Ectodermal cell (in vitro differentiated cells): Measurements from ENCODE around the gene PDZRN3.

ENCODE experiments used
- H3K27ac ChIP-seq: 2 replicates; pipeline ENCODE4 v1.7.0; 2013; ENCODE audit warnings: mild to moderate bottlenecking, low read depth, low read length; ENCODE audit not compliant: insufficient read depth, poor library complexity, severe bottlenecking
- H3K27me3 ChIP-seq: 2 replicates; pipeline ENCODE4 v1.7.0; 2013; ENCODE audit warnings: mild to moderate bottlenecking, low read length; ENCODE audit not compliant: insufficient read depth, control insufficient read depth, poor library complexity, severe bottlenecking
- H3K36me3 ChIP-seq: one replicate; pipeline ENCODE4 v1.7.0; 2013; ENCODE audit warnings: low read length; ENCODE audit not compliant: control insufficient read depth, insufficient read depth
- H3K4me1 ChIP-seq: one replicate; pipeline ENCODE4 v1.7.0; 2013; ENCODE audit warnings: low read length; ENCODE audit not compliant: control insufficient read depth, insufficient read depth
- H3K4me3 ChIP-seq: 2 replicates; pipeline ENCODE4 v1.7.0; 2013; ENCODE audit warnings: low read depth, low read length, control low read depth; ENCODE audit not compliant: insufficient read depth
- H3K9me3 ChIP-seq: 2 replicates; pipeline ENCODE4 v1.7.0; 2013; ENCODE audit warnings: mild to moderate bottlenecking, low read length, moderate library complexity; ENCODE audit not compliant: control insufficient read depth
- WGBS, 2 experiments: methylation state at CpG; one replicate each; pipeline ENCODE4 v1.1.7; 2013; ENCODE audit warnings: missing lambda C conversion rate in 2 of 2; 5-methylcytosine and 5-hydroxymethylcytosine counted together

The PDZRN3 gene

DNA sequence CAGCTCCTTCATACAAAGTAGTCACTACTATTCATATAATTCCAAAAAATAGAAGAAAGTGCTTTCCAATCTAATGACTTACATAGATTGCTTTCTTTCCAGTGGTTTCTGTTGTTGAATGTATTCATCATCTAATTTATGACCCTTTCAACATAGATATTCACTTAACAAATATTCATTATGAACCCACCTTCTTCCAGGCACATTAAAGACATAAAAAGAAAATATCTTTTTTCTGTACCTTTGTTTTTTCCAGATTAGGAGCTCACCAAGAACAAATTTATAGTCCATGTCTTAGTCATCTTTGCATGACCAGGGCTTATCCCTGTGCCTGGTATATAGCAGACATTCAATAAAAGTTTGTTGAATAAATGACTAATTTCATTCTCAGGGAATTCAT is 32.4 kb upstream of the PDZRN3 start:
- H3K36me3 ChIP-seq: no peaks in the 10 kb centered on the region
- no peaks in the 10 kb centered on the region for H3K9me3 ChIP-seq
- no peaks in the 10 kb centered on the region for H3K27me3 ChIP-seq
- H3K4me1 ChIP-seq: no peaks in the 10 kb centered on the region
- H3K27ac ChIP-seq: no peak overlapping the region
- no peak overlapping the region for H3K4me3 ChIP-seq

DNA sequence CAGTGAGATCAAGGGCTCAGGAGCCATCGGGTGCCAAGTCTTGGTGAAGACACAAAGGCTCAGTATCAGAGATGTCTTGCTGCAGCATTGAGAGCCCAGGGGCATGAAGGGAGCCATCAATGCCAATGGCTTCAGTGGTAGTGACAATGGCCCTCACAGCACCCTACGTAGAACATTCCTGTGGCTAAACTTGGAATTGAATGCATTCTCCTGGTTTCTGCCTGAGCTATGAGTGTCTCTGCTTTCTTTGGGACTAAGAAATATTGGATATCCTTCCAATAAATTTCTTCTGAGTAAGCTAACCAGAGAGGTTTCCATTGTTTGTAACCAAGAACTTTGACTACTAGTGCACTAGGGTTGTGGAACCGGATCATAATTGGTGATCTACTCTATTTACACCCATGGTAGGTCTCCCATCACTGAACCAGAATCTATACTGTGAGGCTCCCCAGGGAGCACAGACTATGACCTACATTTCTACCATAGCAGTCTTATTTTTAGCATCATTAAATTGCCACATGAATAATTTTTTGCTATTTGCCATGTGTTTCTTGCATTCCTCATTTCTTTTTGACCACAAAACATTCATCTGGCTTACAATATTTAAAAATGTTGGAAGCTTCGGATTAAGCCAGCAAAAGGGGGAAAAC is 31.6 kb upstream of the PDZRN3 start:
- 91 to 97% methylated on average over 3 to 4 of the region's 4 CpGs for WGBS, 2 experiments
- Histone ChIP-seq H3K36me3 (no peaks in the 10 kb centered on the region), H3K4me1 (no peaks in the 10 kb centered on the region), H3K9me3 (no peaks in the 10 kb centered on the region), H3K27ac (no peak overlapping the region), H3K4me3 (no peak overlapping the region), H3K27me3 (no peaks in the 10 kb centered on the region)

DNA sequence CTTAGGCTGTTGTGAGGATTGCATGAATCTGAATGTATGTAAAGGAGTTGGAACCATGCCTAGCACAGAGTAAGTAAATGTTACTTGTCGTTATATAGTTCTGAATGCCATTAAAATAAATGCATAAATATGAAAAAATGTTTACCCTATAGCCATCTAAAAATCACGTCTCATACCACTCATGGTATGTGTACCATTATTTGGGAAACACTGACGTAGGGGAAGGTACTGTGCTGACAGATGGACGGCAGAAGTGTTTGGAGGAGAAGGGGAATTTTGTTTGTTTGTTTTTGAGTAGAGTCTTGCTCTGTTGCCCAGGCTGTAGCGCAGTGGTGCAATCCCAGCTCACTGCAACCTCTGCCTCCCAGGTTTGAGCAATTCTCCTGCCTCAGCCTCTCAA is 30.5 kb upstream of the PDZRN3 start:
- Histone ChIP-seq H3K27ac (no peak overlapping the region), H3K4me3 (no peak overlapping the region), H3K36me3 (no peaks in the 10 kb centered on the region), H3K27me3 (no peaks in the 10 kb centered on the region), H3K4me1 (no peaks in the 10 kb centered on the region), H3K9me3 (no peaks in the 10 kb centered on the region)
- 97 to 99% methylated on average over 3 to 5 of the region's 5 CpGs for WGBS, 2 experiments

DNA sequence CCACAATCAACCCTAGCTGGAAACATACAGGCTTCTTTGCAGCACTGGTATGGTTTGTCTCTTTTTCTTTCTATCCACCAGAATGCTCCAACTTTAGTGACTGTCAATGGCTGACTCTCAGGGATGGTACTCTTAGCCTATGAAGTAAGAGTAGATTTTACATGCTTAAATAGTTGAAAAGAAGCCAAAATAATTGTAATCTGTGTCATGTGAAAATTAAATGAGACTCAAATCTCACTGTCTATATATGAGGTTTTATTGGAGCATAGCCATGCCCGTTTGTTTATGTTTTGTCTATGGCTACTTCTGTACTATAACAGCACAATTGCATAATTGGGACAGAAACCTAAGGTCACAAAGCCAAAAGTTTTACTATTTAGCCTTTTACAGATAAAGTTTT is 29.1 kb upstream of the PDZRN3 start:
- Histone ChIP-seq H3K4me1 (no peaks in the 10 kb centered on the region), H3K9me3 (no peaks in the 10 kb centered on the region)
- 91 to 100% methylated on average over 1 of the region's 1 CpG for WGBS, 2 experiments

DNA sequence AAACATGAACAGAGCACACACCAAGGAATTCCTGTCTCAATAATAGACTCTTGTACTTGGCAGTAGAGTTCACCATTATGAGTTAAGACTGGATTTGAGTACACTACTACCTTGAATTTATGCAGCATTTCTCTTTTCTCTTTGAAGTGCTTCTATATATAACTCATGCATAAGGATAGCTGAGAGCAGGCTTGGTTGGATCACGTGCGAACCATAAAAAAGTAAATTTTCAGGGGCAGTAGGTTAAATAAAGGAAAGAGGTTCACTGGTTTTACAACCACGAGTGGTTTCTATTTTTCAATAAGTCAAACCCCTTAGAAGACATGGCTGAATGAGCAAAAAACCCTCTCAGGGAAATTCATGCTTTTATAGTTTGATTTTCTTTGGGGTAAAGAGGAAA is 28.6 kb upstream of the PDZRN3 start:
- Histone ChIP-seq H3K4me3 (no peak overlapping the region), H3K27me3 (no peaks in the 10 kb centered on the region), H3K27ac (no peak overlapping the region), H3K9me3 (no peaks in the 10 kb centered on the region), H3K4me1 (no peaks in the 10 kb centered on the region), H3K36me3 (no peaks in the 10 kb centered on the region)
- 93 to 100% methylated on average over 3 of the region's 3 CpGs for WGBS, 2 experiments

More for the DNA sequence above, 29.1 kb upstream of the PDZRN3 start:
- Histone ChIP-seq H3K27me3 (no peaks in the 10 kb centered on the region), H3K27ac (no peak overlapping the region), H3K4me3 (no peak overlapping the region), H3K36me3 (no peaks in the 10 kb centered on the region)

DNA sequence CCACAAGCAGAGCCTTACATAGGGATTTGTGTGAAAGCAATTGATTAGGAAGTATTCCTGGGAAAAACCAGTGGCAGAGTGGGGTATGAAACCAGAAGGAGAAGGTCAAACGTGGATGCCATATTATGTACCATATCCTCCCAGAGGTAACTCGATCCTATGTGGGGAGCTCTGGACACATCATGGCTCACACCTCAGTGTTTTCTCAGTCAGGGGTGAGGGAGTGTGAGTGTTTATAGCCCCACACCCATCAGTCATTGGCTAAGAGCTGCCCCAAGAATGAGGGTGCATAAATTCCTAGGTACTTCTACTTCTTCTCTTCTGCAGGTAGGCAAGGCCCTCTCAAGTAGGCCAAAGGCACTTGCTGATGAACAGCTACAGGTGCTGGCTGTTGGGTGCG is 28.2 kb upstream of the PDZRN3 start:
- no peak overlapping the region for H3K27ac ChIP-seq
- no peak overlapping the region for H3K4me3 ChIP-seq
- H3K4me1 ChIP-seq: no peaks in the 10 kb centered on the region
- no peaks in the 10 kb centered on the region for H3K27me3 ChIP-seq
- whole genome bisulfite sequencing, 2 experiments: 93 to 95% methylated on average over 3 of the region's 3 CpGs
- no peaks in the 10 kb centered on the region for H3K9me3 ChIP-seq
- no peaks in the 10 kb centered on the region for H3K36me3 ChIP-seq

DNA sequence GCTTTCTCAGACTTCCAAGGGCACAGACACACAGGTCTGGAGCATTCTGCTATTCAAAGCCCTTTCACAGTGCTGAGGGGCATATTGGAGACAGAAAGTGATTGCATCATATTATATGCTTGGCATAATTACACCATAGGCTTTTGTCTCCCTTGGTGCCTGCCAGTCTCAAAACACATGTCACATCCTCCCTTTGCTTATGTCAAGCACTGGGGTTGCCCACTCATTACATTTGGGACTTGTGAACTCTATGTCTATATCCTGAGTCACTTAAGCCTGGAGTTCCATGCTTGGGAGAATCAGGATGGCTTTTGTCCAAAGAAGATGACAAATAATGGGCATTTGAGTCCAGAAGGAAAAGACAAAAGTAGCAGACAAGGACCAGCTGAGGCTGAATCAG is 12.3 kb upstream of the PDZRN3 start:
- Histone ChIP-seq H3K27me3 (no peaks in the 10 kb centered on the region), H3K4me1 (no peaks in the 10 kb centered on the region), H3K27ac (no peak overlapping the region), H3K36me3 (no peaks in the 10 kb centered on the region), H3K9me3 (no peaks in the 10 kb centered on the region), H3K4me3 (no peak overlapping the region)

DNA sequence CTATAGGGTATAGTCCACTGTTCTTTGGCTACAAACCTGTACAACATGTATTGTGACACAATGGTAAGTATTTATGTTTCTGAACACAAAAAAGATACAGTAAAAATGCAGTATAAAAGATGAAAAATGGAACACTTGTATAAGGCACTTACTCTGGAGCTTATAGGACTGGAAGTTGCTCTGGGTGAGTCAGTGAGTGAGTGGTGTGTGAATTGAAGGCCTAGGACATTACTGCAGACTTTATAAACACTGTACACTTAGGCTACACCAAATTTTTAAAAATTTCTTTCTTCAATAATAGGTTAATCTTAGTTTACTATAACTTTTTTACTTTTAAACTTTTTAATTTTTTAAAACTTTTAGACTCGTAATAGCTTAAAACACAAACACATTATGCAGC is 10.5 kb upstream of the PDZRN3 start:
- Histone ChIP-seq H3K27ac (no peak overlapping the region), H3K9me3 (no peaks in the 10 kb centered on the region), H3K36me3 (no peaks in the 10 kb centered on the region), H3K4me1 (no peaks in the 10 kb centered on the region), H3K27me3 (no peaks in the 10 kb centered on the region), H3K4me3 (no peak overlapping the region)
- no CpG with 5 or more reads among the region's 1 CpG for WGBS, 2 experiments

DNA sequence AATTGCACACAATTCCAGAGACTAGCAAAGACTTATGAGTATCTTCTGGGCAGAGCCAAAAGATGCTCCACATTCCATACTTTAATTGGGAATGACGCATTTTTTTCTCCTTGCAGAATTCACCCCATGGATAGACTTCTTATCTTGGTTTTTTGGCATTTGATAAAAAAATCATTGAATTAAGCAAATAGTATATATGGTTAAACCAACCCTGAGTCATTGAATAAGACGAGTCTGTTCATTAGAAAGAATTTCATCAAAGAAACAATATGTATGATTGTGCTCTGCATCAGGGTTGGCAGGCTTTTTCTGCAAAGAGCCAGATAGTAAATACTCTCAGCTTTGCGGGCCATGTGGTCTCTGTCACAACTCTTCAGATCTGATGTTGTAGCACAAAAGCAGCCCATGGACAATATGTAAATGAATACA is 9.2 kb upstream of the PDZRN3 start:
- Histone ChIP-seq H3K27me3 (no peaks in the 10 kb centered on the region), H3K27ac (no peak overlapping the region), H3K36me3 (no peaks in the 10 kb centered on the region), H3K4me1 (no peaks in the 10 kb centered on the region), H3K4me3 (no peak overlapping the region), H3K9me3 (no peaks in the 10 kb centered on the region)
- WGBS, 2 experiments: 96 to 99% methylated on average over 3 of the region's 3 CpGs

DNA sequence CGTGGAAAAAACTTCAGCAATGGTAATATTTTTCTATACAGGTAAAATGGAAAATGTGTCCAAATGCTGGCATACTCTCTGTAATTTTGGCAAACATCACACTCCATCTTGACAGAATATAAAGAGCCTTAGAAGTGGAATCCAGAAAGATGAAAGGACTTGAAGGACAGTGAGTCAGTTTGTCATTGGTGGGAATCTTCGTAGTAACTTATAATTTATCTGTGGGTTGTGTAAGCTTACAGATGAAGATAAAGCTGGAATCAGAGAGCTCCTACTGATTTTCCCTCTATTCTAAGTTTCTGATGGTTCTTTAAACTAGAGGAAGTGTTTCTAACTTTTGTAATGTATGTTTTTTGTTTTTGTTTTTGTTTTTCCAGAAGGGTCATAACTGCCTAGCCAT is 8.7 kb upstream of the PDZRN3 start:
- Histone ChIP-seq H3K36me3 (no peaks in the 10 kb centered on the region), H3K4me3 (no peak overlapping the region), H3K27me3 (no peaks in the 10 kb centered on the region), H3K27ac (no peak overlapping the region), H3K4me1 (no peaks in the 10 kb centered on the region), H3K9me3 (no peaks in the 10 kb centered on the region)
- 93 to 97% methylated on average over 2 of the region's 2 CpGs for WGBS, 2 experiments

DNA sequence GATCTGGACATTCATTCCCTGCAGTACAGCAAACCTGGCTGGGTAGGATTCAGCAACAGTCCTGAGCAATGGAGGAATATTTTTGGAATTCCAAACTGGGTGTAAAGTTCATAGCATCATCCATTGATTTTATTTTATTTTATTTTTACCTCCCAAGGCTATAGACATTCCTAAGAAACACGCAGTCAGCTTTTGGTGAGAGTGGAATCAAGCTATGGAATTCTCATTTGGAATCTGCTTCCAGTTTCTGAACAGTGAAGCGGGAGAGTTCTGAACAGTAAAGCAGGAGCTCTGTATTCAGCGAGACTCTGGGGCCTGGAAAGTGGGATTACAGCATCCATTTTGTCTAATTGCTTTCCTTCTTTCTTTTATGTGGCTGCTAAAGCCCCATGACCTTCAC is 1.4 kb upstream of the PDZRN3 start:
- WGBS, 2 experiments: 91 to 92% methylated on average over 3 of the region's 3 CpGs
- Histone ChIP-seq H3K4me3 (no peak overlapping the region), H3K27me3 (peaks cover 37% of the 10 kb centered on the region)

More for the DNA sequence above, 1.4 kb upstream of the PDZRN3 start:
- Histone ChIP-seq H3K9me3 (no peaks in the 10 kb centered on the region), H3K4me1 (peaks cover 24% of the 10 kb centered on the region), H3K27ac (no peak overlapping the region), H3K36me3 (no peaks in the 10 kb centered on the region)
